ENCODE results near the gene POLR2E. TPM values are rescaled to one million over a fixed set of nuclear protein-coding genes. Genes with fewer than 3 reads are reported as not detected.
A peak's percentile ranks its signal among the peaks of the same experiment; 100 is the strongest.

Gene POLR2E
- total and polyA plus RNA-seq, 2 of the 13 experiments (the other 11 are each of a cell fraction or from before 2014, with no cell fraction given) = 140 to 272 TPM

GRCh38 chr19:1046117-1046626 is 49.0 kb downstream of the POLR2E start (continued):
- TF ChIP-seq ZBED4 (CRISPR knock-in tag; IDR thresholded peaks at IDR 0.05; ENCODE audit: borderline replicate concordance) = no peak
- no peak for TF ChIP-seq KAT2B (IDR thresholded peaks at IDR 0.05; ENCODE audit: borderline replicate concordance, low read depth, low read length)
- TF ChIP-seq DZIP1 (CRISPR knock-in tag; IDR thresholded peaks at IDR 0.05) = no peak; the same call in 1 of the 2 replicates
- TF ChIP-seq ZNF740 (CRISPR knock-in tag; IDR thresholded peaks at IDR 0.05) = no peak; the same call in none of the 2 replicates
- TF ChIP-seq KDM5B (CRISPR knock-in tag; IDR thresholded peaks at IDR 0.05; ENCODE audit: borderline replicate concordance) = 0 out of 2 replicates have a peak, but pooled peaks have one; percentile 58
- peak; percentile 83 for TF ChIP-seq ZNF281 (CRISPR knock-in tag; IDR thresholded peaks at IDR 0.05; ENCODE audit: borderline replicate concordance)
- TF ChIP-seq SMAD1 (CRISPR knock-in tag; IDR thresholded peaks at IDR 0.05; ENCODE audit: borderline replicate concordance, low read depth) = peak; percentile 64; the same call in 1 of the 2 replicates
- no peak for TF ChIP-seq SYNCRIP (IDR thresholded peaks at IDR 0.05; ENCODE audit: insufficient read depth, low read depth, low read length)
- TF ChIP-seq NFKB2 (CRISPR knock-in tag; IDR thresholded peaks at IDR 0.05; ENCODE audit: borderline replicate concordance) = peak; percentile 83; the same call in 1 of the 2 replicates
- TF ChIP-seq HNRNPLL (IDR thresholded peaks at IDR 0.05; ENCODE audit: low read depth, low read length, poor library complexity, severe bottlenecking) = no peak
- TF ChIP-seq TBX2 (CRISPR knock-in tag; IDR thresholded peaks at IDR 0.05; ENCODE audit: borderline replicate concordance) = peak; percentile 86
- peak in 1 of 2 experiments; percentile 40; a peak in 1 of 4 replicates for TF ChIP-seq HMGXB4 (CRISPR knock-in tag; IDR thresholded peaks at IDR 0.05; ENCODE audit: borderline replicate concordance in 1 of 2, low read depth in 1 of 2)
- TF ChIP-seq PREB (CRISPR knock-in tag; IDR thresholded peaks at IDR 0.05) = no peak
- TF ChIP-seq ZSCAN31 (CRISPR knock-in tag; IDR thresholded peaks at IDR 0.05; ENCODE audit: low read depth) = peak; percentile 40; the same call in 1 of the 2 replicates
